Measurements from ENCODE around the gene SETBP1.

GRCh38 chr18:45049578-45050319 is 369.1 kb downstream of the SETBP1 start:
- TF ChIP-seq POLR2A (IDR thresholded peaks at IDR 0.05) (no peak), CTCF (IDR thresholded peaks at IDR 0.05) (no peak)
